Stimulated activated CD8-positive, alpha-beta memory T cell treated with anti-CD3 and anti-CD28 coated beads, Interleukin-12 subunit alpha, Interleukin-12 subunit beta, amount 100 ng/mL, for 24 hours (primary cell): Measurements from ENCODE around the gene SDCBP2.
A peak's percentile ranks its signal among the peaks of the same experiment; 100 is the strongest.

Source experiments
- DNase-seq: peaks from one replicate; pipeline ENCODE4 v3.0.0-alpha.2; 2020; ENCODE audit errors: extremely low read depth

Gene SDCBP2

DNA sequence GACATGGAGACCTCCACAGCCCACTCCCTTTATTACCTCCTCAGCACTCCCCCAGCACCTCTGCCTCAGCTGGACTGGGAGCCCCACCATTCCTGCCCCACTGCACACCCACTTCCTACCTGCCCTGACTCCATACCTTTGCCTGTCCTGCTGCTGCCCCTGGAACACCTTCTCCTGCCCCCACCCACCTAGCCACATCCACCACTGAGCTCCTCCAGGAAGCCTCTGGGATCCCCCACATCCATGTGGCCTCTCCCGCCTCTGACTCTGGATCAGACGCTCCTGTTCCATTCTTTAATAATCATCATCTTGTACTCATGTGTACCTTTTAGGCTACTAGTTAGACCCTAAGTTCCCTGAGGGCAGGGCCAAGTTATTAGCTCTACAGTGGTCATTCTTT lies 2.2 kb upstream of the SDCBP2 start:
- DNase-seq = no peak

DNA sequence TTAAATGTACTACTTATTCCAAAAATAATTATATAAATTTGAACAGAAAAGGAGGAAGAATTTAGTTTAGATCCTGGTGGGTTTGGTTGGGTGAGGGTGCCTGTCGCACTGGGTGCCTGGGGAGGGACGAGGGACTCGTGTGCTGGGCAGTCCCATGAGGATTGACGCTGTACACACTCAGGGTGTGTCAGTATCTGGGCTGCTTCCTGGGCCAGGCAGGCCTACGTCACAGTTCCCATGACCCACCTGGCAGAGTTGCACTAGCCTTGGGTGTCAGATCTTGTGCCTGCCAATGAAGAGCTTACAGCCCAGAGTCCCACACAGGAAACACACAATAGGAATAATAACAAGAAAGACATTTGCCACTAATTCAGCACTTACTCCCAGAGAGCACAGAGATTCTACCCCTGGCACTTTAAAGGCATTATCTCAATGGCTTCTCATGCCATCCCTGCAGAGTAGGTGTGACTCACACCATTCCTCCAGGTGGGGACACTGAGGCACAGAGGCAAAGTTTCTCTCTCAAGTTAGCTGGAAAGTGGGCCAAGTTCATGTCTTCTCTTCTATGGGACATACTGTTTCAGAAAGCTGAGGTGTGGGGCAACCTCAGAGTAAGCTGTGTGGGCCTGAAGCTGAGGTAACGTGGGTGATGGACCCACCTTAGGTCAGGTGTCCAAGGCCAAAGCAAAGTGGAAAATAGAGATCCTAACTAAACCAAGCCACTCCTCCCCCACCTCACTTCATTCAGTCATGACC lies 1.3 kb upstream of the SDCBP2 start:
- no peak for DNase-seq

DNA sequence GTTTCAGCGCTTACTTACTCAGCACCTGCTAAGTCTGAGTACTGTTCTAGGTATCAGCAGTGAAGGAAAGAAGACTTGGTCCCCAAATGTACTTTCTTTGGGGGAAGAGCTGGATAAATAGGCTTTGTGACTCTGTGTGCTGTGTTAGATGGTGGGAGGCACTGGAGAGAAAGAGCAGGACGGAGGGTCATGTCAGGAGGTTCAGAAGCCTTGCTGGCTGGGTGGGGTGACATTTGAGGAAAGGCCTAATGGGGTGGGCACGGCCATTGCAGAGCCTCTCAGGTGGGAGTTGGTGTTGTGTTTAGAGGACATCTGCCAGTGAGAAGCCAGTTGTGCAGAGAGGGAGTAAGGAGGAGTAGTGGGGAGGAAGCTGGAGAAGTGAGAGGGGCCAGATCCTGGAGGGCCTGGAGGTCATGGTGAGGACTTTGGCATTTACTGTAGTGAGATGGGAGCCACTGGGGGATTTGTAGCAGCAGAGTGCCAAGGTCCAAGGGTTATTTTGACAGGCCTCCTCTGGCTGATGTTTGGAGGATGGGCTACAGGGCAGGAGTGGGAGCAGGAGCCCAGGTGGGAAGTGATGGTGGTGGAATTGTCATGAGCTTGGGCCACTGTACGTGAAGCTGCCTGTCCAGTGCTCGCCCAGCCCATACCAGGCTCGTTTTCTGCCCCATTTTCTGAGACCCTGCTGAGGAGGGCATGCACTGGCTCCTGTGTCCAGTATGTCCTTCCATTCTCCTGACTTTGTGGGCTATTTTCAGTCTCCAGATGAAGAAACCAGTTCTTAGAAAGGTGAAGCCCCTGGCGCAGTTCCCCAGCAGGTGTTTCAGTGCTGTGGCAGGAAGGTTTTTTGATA lies 886 bp downstream of the SDCBP2 start:
- no peak for DNase-seq

DNA sequence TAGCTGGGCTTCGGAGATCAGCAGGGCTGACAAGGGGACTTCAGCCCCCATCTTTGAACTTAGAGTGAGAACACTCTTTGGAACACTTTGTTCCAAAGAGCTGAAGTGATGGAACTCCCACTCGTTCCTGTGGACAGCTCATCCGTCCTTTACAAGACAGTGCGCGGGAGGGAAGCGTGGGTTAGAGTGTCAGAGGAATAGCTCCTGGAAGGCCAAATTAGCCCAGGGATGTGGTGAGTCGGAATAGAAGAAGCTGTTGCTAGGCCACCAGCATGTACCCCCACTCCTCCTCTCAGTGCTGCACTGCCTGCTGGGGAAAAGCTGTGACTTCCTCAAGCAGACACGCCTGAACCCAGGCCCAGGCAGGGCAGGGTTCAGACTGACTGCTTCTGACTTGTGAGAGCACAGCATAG lies 1.7 kb downstream of the SDCBP2 start:
- no peak for DNase-seq

DNA sequence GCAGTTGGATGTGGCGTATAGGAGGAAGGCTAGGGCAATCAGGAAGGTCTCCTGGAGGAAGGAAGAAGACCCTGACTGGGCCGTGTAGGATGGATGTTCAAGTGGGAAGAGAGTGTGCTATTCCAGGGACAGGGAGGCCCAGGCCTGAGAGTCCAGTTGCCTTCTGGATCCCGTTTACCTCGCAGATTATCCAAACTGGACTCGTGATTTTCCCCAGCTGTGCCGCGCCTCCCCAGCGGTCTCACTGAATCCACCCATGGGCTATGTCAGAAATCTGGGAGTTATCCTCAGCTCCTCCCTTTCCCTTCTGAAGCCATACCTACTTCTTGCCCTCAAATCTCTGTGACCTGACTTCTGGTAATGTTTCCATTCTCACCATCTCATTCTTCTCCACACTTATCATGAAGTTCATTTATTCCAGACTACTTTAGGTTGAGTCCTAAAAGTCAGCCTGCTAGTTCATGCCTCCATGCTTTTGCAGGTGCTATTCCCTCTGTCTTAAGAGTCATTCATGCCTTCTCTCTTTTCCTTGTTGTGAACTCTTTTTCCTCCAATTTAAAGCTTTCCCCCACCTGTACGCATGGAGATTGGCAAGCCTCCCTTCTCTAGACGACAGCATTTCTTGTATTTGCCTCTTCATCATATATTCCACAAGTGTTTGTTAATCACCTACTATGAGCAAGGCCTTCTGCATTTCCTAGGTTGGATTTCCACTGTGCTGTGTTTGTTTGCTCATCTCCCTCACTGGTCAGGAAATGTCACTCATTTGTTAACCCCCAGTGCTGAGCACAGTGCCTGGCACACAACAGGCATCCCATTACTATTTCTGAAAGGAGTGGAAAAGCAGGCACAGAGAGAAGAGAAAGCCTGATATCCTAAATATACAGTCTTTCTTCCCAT lies 2.7 kb downstream of the SDCBP2 start:
- no peak for DNase-seq

DNA sequence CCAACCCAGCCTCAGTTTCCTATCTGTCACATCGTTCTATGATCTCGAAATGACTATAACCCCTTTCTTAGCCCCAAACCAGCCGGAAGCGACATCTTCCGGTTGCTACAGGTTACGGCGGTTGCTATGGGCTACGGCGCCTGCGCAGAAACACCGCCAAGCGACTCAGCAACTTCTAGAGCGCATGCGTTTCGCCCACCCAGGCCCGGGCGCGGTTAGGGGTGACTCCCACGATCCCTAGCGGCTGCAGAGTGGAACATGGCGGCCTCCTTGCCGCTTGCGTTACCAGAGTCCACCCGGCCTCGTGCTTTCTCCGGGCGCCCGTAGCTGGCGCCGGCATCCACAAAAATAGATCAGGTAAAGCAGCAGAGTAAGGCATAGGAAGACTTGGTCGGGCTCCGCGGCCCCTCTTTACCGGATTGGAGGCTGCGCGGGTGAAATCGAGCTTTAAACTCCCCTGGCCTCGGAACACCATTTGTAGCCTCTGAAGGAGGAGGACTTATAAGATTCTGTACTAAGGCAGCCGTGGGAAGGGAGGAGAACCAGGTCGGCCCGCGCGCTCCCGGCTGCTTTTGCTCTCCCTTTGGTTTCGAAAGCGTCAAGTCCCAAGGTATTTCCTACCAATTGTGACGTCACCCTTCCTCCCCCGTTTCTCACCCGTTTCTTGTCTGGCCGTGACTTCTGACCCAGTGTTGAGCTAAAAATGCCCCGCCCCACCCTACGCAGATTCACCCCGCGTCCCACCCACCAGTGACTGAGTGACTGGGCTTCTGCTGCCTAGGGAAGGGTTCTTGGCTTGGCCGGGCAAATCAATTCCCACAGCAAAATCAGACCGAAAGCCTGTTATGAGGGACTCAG lies 3.5 kb downstream of the SDCBP2 start:
- peak; percentile 95 for DNase-seq

DNA sequence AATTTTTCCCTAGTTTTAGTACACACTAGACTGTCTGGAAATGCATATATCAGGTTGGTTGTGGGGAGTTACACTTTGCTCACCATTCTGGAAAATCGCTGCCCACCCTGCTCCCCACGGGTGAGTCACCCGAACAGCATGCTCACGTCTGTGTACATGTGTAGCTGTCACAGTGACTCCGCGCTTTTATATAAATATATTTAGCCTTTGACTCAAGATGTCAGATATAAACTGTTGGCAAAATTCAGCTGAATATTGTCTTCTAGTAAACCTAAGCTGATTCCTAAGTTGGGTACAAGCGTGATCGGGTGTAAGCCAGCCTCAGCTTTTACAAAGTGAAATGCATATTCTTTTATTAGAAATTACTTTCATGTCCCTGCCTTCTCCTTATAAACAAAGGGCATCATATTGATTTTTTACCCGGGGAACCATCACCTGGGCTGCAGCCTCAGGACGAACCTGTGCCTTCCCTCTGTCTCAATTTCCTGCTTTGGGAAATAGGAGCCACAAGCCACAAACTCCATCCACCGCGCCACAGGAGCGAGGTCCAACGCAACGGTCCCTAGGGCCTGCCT lies 4.3 kb downstream of the SDCBP2 start:
- DNase-seq = no peak

DNA sequence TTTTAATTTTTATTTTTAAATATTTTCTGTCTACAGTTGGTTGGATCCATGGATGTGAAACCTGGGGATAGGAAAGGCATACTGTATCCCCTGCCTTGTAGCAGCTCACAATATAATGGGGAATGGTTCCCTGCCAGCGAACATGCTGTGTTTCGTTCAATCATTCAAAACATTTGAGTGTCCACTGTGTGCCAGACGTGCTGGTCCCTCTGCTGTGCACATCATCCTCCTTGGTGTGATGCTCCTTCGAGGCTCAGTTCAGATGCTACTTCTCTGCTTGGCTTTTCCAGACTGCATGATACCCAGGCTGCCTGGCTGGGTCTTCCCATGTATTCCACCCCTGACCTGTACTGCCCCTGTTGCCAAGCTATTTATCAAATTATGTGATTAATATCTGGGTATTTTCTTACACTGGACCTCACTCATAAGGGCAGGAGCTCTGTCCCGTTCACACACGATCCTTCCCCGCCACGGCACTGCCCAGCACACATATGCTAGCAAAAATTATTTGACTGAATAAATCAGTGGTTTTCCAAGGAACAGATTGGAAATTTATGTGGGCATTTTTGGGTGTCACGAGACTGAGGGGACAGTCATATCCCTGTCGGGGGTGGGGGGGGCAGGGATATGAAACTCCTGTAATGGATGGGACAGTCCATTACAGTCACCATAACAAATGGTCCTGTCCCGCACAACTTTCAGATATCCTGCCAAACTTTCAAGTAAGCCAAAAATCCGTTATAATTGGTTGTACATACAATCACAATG lies 4.9 kb downstream of the SDCBP2 start:
- DNase-seq = no peak

DNA sequence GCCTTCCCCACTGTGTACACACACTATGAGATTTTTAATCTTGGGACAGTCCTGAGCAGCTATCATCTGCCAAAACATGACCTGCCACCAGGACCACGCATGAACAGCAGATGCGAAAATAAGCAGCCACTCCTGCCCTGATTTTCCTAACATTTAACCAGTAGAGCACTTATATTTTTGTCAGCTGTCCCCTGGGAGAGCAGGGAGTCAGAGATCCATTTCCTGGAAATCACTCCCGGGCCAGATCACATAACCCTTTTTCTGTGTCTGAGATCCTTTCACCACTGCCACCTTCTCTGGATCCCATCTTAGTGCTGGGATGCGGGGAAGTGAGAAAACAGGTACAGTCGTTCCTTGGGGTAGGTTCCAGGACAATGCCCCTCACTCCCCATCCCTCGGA lies 5.7 kb downstream of the SDCBP2 start:
- DNase-seq = no peak

DNA sequence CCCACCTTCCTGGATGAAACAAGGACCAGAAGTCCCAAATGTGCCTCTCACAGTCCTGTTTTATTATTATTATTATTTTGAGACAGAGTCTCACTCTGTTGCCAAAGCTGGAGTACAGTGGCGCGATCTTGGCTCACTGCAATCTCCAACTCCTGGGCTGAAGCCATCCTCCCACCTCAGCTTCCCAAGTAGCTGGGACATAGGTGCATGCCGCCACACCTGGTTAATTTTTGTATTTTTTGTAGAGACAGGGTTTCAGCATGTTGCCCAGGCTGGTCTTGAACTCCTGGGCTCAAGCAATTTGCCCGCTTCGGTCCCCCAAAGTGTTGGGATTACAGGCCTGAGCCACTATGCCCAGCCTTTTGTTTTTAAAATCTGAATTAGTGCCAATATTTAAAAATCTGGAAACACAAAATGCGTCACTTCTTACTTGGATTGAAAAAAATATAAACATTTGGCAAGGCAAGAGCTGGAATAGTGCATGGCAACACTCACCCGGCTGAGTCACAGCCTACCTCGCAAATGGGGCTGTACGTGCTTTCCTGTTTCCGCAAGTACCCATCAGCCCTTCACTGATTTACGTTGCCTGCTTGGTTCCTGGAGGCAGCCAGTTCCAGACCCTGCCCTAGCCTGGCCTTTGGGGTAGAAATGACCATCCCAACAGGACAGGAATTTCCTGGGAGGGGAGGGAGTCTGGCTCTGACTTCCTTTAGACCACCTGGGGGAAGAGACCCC lies 6.3 kb downstream of the SDCBP2 start:
- no peak for DNase-seq

DNA sequence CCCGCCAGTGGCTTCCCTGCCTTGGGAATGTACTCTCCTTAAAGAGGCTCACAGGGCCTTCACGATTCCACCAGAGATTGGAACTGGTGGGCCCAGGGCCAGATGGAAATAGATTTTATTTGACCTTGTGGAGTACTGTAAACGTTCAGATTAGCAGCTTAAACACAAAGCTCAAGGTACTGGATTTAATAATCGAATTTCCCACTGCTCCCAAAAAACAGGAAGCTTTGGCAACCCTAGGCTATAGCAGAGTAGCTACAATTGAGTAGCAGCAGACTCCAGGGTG lies 7.3 kb downstream of the SDCBP2 start:
- DNase-seq = no peak

DNA sequence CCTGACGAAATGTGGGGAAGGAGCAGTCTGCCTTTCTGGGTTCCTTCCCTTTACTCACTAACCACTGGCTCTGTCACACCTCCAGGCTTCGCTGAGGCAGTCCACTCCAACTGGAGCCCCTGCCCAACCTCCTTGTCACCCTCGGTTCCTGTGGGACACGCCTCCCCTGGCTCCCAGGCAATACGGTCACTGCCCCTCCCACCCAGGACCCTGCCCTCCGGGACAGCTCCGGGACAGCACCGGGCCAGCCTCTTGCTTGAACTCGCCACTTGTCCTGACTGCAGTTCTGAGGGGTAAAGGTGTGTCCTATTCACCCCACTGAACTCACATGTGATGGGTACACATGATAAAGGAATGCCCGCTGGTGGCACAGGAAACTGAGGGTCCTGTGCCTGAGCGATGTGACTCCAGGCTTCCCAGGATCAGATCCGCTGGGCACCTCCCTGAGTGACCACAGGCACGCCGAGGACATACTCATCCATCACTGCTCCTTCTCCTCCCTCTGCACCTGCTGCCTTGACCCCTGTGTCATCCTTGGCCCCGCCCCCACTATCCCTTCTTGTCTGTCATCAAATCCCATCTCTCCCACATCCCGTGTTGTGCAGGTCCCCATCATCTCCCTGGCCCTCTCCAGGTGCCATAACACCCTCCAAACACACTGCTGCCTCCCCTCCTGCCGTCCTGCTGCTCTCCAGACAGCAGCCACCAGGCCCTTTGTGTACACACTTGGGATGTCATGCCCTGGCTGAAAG lies 7.9 kb downstream of the SDCBP2 start:
- no peak for DNase-seq

DNA sequence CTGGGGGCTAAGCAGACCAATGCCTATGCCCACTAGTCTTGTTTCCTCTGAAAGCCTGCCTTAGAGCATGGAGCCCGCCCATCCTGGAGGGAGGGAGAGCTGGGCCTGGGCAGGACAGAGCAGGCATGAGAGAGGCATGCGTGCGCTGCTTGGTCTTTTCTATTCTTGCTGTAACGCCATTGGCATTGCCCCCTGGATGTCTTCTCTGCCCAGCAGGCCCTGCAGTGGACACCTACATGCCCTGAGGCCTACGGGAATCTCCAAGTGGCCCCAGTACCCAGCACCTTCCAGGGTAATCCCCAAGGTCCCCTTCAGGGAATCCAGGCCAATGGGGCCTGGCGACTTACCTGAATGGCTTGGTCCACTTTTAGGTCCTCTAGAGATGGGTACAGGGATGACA lies 8.9 kb downstream of the SDCBP2 start:
- DNase-seq = no peak

DNA sequence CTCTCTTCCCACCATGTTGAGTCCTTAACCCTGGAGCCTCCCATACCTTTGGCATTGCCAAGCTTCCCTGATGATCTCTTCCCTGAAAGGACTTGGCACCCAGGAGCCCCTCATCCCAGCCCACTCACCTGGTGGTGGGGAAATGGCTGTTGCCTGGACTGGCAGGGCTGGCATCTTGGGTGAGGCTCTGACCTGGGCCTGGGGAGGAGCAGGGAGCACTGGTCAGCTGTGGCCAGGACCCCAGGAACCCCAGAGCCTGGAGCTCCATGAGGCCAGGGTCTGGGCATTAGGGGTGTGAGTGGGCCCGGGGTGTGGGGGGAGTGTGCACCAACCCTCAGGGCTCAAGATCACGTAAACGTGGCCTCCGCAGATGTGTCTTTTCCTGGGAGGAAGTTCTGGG lies 9.5 kb downstream of the SDCBP2 start:
- DNase-seq = no peak

DNA sequence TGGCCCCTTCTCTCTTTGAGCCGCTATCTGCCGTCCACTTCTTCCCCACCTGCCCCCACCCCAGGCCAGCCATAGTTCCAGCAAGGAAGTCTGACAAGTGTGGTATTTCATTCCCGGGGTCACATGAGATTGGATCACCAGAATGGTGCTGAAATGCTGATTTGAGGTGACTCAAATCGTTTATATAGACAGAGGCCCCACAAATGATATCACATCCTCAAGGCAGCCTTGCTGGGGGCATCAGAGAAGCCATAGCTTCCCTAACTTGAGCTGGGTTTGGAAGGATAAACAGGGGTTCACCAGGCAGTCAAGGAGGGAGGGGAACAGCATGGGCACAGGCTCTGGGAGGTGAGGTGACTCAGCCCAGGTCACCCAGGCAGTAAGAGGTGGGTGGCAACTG lies 9.9 kb downstream of the SDCBP2 start:
- no peak for DNase-seq

DNA sequence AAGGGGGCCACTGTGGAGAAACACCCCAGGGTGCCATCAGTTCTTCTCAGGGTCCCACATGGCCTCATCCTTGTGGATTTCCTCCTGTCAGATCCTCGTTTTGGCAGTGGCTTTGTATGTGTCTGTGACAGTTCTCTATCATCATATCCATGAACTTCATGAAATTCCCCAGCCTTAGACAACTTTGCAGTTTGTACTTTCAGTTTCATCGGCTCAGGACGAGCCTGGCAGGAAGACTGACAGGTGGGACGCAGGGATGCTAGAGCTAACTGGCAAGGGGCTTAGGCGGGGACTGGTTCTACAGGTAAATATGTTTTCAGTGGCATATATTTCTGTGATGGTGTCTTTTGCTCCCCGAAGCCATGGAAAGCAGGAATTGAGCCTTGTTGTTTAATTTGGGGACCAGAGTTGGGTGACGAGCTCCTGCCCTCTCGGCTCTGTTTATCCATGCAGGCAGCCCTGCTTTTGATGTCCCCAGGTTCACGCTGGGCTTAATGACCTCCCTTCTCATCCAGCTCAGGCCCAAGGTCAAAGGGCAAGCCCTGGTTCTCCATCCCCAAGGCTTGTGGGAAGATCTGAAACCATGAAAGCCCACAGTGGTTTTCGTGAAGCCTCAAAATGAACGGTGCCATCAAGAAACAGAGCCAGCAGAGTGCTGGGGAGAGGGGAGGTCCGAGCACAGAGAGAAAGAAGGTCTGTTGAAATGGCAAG lies 11.2 kb downstream of the SDCBP2 start:
- DNase-seq = no peak

DNA sequence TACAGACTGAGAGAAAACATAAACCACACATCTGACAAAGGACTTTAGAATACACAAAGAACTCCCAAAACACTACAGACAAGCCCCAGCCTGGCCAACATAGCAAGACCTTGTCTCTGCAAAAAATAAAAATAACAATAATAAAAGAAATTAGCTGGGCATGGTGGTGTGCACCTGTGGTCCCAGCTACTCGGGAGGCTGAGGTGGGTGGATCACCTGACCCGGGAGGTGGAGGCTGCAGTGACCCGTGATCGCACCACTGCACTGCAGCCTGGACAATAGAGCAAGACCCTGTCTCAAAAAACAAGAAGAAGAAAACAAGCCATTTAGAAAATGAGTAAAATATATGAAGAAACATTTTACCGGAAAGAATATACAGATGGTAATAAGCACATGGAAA lies 13.1 kb downstream of the SDCBP2 start:
- DNase-seq = no peak

DNA sequence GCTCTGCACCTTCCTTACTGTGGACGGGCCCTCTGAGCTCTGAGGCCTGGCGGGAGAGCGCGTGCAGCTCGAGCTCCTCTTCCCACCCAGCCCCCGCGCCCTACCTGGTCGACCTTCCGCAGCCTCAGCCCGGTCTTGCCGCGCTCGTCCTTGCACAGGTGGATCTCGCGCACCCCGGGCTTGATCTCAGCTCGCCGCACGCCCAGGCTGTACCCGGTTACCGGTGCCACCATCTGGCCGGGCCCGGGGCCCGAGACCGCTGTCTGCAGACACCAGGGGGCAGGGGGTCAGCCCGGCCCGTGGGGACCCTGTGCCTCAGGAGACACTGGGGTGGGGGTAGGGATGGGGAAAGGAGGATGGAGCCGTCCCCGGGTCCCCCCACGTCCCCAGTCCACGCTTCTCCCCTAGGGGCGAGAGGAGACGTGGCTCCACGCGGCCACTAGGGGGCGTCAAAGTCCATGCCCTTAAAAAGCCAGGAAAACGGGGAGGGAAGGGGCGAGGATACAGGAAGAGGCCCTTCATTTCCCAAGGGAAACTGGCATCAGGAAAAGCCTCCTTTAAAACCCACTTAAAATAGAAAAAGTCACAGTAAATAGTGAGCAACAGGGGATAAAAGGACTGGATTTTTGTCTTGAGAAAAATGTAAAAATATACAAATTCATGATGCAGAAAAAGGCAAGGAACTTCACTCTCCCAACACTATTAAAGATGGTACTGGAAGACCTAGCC lies 15.5 kb downstream of the SDCBP2 start:
- no peak for DNase-seq
